HG03520 (cell line): Measurements from ENCODE around the gene CARMIL3.
"Not testable (repeated sequence)": the region's sequence is repeated elsewhere in the genome, so short reads cannot be mapped to it uniquely, and the experiment has no call there.

Experiments used
- ATAC-seq: cut with Tn5 transposase; IDR thresholded peaks from one replicate; pipeline ENCODE4 v1.9.1; 2021; ENCODE audit warnings: mild to moderate bottlenecking, moderate library complexity; ENCODE audit not compliant: unreplicated experiment

CARMIL3 gene

DNA sequence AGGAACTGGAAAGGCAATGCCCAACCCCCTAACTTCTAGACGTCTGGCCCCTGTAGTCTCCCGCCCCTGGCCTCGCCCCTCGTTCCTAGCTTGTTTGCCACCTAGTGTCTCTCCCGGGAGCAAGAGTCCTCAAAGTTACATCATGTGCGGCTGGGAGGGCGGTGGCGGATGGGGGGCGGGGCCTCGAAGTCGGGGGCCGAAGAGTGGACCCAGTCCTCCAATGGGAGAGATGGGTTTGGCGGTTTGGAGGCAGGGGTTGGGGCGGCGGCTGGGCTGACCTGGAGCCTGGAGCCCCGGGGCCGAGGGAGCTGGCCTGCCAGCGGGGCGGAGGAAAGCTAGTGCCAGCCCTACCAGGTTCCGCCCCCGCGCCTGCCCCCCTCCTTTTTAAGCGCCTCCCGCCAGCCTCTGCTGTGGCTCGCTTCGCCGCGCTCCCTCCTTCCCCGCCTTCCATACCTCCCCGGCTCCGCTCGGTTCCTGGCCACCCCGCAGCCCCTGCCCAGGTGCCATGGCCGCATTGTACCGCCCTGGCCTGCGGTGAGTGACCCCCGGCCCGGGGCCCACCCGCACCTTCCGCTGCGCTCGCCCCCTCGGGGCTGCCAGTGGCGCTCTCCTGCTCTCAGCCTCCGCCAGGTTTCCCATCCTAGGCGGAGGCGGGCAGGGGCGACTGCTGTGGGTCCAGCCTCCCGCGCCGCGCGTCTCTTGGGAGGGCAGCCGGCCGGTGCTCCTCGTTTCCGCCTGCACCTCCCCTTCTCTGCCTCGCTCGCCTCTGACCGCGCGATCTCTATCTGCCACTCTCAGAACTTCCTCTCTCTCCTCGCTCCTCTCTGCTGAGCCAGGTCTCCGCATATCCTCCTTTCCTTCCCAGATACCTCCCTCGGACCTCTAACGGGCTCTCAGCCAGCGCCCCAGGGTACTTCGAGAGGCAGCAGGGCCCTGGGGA is 42.4 kb downstream of the CARMIL3 start, which contains the start of gene PCK2:
Gene PCK2, plus strand, starts transcription at position 411 of the 940 bp plus-strand sequence. Its CDS starts 95 bp downstream, at position 506.
- peak; percentile 37 for ATAC-seq

DNA sequence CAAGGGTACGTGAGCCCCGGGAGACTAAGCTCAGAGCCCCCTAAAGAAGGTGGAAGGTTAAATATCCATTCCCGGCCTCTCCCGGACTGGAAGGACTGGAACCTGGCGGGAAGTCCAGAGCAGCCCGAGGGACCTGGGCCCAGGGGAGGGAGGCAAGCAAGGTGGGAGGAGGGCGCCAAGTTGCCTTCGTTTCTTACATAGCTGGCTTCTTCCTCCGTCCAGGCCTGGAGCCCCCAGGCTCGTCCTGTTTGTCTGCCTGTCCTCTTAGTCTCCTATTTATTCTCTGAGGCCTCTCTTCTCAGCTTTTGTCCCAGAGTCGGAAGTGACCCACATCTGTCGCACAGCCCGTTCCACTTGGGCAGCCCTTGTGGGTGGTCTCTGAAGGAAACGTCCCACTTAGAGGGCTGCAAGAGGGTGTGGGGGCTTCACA is 43.0 kb downstream of the CARMIL3 start:
- no peak for ATAC-seq

DNA sequence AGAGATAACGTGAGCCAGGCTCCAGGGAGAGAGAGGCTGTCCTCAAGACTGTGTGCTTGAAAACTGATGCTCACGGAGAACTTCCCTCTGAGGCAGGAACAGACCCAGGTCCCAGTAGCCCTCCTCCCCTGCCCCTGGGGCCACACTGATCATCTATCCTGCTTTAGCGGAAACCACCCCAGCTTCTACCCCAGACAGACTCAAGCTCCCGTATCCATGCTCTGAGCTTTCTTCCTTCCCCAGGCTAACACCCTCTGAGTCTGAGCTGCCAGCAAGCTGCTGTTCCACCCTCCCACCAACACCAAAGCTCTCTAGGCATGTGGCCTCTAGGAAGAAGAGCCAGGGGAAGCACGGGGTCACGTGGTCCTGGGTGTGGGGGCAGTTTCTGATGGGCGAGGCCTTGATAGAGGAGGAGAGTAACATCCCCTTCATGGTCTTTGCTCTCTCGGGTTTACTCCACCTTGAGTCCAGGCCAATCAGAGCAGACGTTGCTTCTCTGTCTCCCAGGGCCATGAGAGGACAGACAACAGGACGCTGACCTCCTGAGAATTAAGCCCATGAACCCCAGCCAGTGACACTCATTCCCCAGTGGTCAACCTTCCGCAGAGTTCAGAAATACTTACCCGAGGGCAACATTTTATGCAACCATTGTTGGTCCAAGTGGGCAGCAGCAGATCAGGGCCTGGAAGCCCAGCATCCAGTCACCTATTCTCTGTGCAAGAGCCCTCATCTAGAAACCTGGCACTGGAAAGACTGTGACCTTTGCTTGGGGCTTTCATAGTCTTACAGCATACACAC is 43.7 kb downstream of the CARMIL3 start:
- peak; percentile 68 for ATAC-seq

DNA sequence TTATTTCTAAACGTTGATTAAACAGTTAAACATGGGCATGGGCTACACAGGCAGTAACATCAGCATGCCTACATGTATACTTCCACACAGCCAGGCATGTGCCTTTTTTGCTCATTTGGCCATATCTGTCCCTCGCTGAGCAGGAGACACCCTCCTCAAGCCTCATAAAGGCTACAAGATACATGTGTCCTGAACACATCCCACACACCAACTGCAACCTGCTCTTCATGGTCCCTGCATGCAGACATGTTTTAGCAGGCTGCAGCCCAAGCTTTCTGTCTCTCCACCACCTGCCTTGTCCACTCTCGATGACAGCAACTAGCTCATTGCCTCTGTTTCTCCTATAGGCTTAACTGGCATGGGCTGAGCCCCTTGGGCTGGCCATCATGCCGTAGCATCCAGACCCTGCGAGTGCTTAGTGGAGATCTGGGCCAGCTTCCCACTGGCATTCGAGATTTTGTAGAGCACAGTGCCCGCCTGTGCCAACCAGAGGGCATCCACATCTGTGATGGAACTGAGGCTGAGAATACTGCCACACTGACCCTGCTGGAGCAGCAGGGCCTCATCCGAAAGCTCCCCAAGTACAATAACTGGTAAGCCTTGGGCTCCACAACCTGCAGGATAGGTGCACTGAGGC is 44.9 kb downstream of the CARMIL3 start:
- ATAC-seq = no peak

DNA sequence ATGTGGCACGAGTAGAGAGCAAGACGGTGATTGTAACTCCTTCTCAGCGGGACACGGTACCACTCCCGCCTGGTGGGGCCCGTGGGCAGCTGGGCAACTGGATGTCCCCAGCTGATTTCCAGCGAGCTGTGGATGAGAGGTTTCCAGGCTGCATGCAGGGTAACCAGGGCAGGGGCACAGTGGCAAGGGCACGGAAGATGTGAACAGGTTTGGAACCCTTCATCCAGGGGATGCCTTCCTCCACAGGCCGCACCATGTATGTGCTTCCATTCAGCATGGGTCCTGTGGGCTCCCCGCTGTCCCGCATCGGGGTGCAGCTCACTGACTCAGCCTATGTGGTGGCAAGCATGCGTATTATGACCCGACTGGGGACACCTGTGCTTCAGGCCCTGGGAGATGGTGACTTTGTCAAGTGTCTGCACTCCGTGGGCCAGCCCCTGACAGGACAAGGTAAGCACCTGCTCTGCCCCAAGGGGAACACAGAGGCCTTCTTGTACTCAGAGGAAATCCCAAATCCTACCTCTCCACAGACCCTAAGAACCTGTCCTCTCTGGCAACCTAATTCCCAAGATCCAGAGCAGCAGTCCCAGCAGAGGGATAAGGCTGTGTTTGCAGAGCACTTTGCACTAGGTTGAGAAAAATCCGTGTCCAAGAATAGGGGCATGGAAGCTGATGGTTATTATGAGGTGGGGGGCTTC is 46.6 kb downstream of the CARMIL3 start:
- no peak for ATAC-seq

DNA sequence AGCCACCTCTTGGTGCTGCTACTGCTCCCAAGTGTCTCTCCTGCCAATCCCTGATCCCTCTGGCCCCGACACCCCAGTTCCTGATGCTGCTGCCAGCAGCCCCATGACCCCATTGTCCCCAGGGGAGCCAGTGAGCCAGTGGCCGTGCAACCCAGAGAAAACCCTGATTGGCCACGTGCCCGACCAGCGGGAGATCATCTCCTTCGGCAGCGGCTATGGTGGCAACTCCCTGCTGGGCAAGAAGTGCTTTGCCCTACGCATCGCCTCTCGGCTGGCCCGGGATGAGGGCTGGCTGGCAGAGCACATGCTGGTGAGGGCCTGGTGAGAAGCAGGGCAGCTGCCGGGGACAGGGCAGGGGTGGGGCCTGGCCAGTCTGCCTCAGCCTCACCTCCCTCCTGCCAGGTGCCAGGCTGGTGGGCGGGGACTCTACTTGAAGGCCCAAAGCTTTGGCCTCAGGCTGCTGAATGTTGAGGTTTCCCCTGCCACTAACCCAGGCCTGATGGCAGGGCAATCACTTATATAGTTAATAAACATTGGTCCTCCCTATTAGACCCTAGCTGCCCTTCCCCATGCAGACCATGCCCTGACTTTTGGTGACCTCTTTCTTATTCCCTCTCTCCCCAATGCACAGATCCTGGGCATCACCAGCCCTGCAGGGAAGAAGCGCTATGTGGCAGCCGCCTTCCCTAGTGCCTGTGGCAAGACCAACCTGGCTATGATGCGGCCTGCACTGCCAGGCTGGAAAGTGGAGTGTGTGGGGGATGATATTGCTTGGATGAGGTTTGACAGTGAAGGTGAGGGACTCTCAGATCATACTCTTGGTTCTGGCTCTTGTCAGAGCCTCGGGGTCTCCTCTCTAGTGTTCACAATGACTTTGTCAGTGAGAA is 47.4 kb downstream of the CARMIL3 start:
- no peak for ATAC-seq

DNA sequence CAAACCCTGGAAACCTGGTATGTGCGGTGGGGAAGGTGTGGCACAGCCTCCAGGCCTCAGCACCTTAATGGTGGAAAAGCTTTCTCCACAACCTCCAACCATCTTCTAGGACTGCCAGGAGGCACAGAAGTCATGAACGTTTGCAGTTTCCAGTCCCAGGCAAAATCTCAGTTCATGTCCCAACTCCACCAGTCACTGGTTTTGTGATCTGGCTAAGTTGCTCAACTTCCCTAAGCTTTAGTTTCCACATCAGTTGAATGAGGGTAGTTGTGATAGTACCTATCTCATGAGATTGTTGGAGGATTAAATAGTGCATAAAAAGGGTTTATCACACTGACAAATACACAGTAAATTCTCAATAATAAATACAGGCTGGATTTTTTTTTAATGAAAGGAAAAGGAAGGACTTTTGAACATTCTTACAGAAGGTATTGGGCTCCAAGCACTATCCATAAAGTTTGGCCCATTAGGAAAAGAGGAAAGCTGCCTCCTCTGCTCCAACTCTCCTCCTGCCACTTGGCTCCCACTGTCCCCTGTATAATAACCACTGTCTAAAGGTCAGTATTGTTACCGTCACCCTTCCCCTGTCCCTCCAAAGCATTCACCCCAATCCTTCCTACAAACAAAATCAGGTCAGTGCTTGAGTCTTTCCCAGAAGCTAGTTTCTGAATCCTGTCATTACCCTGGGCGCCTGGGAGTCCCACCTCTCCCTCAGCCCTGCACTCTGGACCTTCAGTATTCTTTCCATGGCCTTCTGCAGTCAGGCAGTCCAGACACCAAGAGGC is 48.6 kb downstream of the CARMIL3 start:
- no peak for ATAC-seq

DNA sequence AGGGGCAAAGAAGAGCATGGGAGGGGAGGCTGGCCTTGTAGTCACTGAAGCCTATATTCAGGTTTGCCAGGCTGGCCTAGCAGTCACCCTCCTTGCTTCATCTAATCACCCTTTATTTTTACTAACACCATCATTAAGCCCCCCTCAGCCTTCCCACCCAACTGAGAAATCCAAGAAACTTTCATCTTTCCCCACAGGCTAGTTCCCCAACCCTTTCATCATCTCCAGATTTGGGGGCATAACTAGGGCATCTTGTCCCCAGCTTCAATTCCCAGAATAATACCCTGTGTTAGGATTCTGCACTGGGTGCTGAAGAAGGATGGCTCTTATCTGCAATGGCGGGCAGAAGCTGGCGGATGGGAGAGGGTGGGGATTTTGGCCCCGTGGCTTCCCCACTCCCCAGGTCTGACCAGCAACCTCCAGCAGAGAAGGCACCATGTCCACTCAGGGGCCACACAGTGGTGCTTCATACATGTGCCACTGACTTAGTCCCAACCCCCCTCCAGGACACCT is 49.2 kb downstream of the CARMIL3 start:
- no peak for ATAC-seq

DNA sequence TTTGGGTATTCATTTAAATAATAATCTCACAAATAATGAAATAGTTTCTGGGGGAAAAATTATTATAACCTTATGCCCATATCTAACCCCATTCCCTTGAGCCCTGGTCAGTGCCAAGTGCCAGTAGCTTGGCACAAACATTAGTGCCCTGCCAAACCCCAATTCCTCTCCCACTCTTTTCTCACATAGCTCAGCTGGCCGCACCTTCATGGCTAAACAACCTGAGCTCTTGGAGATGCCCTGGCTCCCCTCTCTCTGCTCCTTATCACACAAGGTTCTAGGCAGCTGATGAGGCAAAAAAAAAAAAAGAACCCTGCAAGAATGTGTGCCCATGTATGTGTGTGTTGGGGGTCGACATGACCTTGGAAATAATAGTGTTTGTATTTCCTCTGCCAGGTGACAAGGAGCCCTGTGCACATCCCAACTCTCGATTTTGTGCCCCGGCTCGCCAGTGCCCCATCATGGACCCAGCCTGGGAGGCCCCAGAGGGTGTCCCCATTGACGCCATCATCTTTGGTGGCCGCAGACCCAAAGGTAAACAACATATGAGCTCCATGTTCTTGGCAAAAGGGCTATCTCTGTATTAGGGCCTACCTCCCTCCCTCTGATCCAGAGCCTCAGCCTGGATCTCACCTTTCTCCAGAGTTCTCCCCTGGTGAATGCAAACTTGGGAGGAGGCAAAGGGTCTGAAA is 50.7 kb downstream of the CARMIL3 start:
- no peak for ATAC-seq

DNA sequence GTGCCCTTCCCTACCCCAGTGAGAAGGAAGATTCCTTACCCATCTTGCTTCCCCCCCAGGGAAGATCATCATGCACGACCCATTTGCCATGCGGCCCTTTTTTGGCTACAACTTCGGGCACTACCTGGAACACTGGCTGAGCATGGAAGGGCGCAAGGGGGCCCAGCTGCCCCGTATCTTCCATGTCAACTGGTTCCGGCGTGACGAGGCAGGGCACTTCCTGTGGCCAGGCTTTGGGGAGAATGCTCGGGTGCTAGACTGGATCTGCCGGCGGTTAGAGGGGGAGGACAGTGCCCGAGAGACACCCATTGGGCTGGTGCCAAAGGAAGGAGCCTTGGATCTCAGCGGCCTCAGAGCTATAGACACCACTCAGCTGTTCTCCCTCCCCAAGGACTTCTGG is 51.6 kb downstream of the CARMIL3 start:
- no peak for ATAC-seq

DNA sequence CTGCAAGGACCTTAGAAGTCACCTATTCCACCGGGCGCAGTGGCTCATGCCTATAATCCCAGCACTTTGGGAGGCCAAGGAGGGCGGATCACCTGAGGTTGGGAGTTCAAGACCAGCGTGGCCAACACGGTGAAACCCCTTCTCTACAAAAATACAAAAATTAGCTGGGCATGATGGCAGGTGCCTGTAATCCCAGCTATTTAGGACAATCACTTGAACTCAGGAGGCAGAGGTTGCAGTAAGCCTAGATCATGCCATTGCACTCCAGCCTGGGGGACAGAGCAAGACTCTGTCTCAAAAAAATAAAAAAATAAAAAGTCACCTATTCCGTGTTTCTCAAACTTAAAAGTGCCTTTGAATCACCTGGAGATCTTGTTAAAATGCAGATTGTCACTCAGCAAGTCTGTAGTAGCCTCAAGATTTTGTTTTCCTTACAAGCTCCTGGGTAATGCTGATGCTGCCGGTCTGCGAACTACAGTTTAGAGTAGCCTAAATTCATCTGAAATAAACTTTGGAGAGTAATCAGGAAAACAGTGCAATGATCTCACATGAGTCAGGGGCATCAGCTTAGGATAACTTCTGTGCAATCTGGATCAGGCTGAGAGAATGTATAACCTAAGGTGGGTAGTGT is 53.9 kb downstream of the CARMIL3 start:
- ATAC-seq = not testable (repeated sequence)

DNA sequence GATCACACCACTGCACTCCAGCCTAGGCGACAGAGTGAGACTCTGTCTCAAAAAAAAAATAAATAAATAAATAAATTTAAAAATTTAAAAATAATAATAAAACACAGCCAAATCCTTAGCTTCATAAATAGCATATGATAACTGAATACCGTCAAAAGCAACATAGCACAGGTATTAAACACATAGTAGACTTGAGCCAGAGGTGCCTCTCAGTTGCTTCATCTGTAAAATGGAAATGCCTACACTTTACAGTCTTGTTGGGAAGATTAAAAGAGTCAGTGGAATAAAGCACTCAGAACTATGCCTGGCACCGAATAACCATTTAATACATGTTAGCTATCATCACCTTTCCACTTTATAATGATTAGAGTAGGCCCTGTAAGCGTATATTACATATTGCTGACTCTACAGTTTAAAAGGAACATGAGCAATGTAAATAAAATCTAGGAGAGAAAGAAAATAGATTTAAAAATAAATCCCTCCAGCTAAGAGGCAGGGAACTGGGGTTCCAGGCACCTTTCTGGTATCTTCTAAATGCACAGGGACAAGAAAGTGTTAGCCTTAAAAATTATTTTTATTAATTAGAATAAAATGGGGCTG is 55.0 kb downstream of the CARMIL3 start:
- ATAC-seq = no peak

DNA sequence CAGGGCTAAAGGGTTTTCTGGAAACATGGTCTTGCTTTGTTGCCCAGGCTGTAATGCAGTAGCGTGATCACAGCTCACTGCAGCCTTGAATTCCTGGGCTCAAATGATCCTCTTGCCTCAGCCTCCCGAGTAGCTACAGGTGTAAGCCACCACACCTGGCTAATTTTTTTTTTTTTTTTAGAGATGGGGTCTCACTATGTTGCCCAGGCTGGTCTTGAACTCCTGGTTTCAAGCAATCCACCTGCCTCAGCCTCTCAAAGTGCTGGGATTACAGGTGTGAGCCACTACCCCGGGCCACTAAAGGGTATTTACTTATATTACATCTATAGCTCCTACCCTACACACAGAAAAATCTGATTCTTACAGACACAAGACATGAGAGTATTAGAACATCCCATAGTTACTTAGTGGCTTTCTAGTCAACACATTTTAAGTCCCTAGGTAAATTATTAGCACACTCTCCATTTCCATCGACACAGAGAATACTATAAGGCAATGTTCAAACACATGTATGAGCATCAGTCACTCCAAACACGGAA is 56.6 kb downstream of the CARMIL3 start:
- no peak for ATAC-seq

DNA sequence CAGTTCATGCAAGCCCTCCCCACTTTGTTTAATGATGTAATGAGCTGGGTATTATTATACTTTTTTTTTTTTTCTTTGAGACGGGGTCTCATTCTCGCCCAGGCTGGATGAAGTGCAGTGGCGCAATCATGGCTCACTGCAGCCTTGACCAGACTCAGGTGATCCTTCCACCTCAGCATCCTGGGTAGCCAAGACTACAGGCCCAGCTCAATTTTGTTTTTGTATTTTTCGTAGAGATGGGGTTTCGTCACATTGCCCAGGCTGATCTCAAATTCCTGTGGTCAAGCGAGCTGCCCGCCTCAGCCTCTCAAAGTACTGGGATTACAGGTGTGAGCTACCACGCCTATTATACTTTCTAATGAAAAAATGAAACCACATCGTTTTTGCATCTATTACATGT is 58.3 kb downstream of the CARMIL3 start:
- no peak for ATAC-seq

DNA sequence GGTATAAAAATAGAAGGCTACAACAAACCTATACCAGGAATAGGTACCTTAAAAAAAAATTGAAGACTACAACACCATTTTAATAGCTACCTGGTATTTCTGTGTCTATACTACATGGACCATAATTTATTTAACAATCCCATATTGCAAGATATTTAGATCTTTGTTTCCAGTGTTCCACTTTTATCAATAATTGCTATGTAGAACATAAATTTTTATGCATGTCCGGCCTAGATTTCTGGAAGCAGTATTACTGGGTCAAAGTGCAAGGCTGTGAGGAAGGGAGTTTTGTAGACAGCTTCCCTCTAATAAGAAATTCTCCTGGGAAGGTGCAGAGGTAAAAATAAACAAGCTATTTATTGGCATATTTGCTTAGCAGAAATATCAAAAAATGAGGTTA is 58.7 kb downstream of the CARMIL3 start:
- no peak for ATAC-seq

DNA sequence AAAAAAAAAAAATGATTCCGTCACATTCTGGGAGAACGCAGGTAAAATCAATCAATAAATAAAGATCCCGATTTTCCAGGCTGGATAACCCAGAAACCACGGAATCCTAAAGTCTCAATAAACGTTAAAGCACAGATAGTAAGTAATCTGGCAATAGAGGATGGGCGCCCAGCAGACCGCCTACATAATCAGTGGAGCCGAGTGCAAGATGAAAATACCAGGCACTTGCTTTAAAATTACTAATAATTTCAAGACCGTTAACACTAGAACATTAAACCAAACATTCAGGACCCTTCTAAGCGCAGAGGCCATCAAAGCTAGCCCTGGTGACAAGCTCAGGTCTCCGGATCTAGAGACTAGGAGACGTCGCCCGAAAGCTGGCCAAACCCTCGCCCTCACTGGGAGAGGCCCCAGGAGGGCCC is 61.6 kb downstream of the CARMIL3 start:
- ATAC-seq = no peak
